BJ (cell line): ENCODE data around the gene IPO5. TPM values are rescaled to one million over a fixed set of nuclear protein-coding genes. Genes with fewer than 3 reads are reported as not detected.

Experiments used
- CTCF ChIA-PET: fragments of 350-600 bp; formaldehyde crosslinking; extraction: SDS; loops from one replicate; lab custom pipeline; 2021; ENCODE audit warnings: antibody characterized with exemption, inconsistent platforms; lab: Yijun Ruan, JAX
- POLR2A ChIA-PET: fragments of 300-600 bp; sonication (Branson Sonifier 250); formaldehyde crosslinking; extraction: SDS; loops from one replicate; lab custom pipeline; 2021; ENCODE audit warnings: antibody characterized with exemption; lab: Charles Lee
- DNase-seq: peaks from one replicate; pipeline ENCODE4 v3.0.0-alpha.2; 2011; ENCODE audit warnings: low read depth
- H3K27me3 ChIP-seq: 2 replicates; pipeline ENCODE4 v1.6.0; 2011; ENCODE audit warnings: low read length; ENCODE audit not compliant: control insufficient read depth, insufficient read depth
- H3K36me3 ChIP-seq: 2 replicates; pipeline ENCODE4 v1.5.1; 2011; ENCODE audit warnings: low read length; ENCODE audit not compliant: control insufficient read depth, insufficient read depth
- H3K4me3 ChIP-seq: 2 replicates; pipeline ENCODE4 v1.5.1; 2011; ENCODE audit warnings: low read depth, mild to moderate bottlenecking, control low read depth, low read length
- polyA plus RNA-seq: library from polyadenylated mRNA; depleted of rRNA; stranded (reverse); fragments of >200 nt; gene quantifications from 2 replicates; pipeline ENCODE4 v1.2.3, GENCODE V29; 2011
- TF ChIP-seq, protein P1 (sequence below): IDR thresholded peaks from 2 replicates; pipeline ENCODE4 v1.5.1; 2011; ENCODE audit warnings: low read depth, mild to moderate bottlenecking, control low read depth, inconsistent platforms, low read length, moderate library complexity; ENCODE audit not compliant: insufficient read depth

IPO5 gene
- polyA plus RNA-seq, 1 experiment, result 137 TPM

DNA sequence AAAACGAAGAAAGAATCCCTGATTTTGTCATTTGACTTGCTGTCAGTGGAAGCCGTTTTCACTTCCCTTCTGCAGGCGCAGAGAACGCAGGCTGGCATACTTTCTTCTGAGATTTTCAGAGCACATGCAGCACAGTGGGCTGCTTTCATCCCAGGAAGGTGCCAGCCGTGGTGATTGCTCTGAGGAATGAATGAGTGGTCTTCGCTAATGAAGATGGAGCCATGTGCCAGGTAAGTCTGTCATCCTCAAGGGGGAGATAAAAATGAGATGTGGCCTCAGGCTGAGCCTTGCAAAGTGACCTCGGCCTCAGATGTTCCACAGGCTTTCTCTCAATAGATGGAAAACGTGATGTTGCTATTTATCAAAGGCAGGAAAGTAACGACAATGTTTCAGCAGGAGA lies 94.8 kb downstream of the IPO5 start:
- DNase-seq, result no peak
- POLR2A ChIA-PET, result no interaction called here
- no peaks in the 10 kb centered on the region for H3K36me3 ChIP-seq
- no peaks in the 10 kb centered on the region for H3K27me3 ChIP-seq
- CTCF ChIA-PET, result no interaction called here
- TF ChIP-seq, protein P1, sequence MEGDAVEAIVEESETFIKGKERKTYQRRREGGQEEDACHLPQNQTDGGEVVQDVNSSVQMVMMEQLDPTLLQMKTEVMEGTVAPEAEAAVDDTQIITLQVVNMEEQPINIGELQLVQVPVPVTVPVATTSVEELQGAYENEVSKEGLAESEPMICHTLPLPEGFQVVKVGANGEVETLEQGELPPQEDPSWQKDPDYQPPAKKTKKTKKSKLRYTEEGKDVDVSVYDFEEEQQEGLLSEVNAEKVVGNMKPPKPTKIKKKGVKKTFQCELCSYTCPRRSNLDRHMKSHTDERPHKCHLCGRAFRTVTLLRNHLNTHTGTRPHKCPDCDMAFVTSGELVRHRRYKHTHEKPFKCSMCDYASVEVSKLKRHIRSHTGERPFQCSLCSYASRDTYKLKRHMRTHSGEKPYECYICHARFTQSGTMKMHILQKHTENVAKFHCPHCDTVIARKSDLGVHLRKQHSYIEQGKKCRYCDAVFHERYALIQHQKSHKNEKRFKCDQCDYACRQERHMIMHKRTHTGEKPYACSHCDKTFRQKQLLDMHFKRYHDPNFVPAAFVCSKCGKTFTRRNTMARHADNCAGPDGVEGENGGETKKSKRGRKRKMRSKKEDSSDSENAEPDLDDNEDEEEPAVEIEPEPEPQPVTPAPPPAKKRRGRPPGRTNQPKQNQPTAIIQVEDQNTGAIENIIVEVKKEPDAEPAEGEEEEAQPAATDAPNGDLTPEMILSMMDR, result no peak
- no peak overlapping the region for H3K4me3 ChIP-seq

DNA sequence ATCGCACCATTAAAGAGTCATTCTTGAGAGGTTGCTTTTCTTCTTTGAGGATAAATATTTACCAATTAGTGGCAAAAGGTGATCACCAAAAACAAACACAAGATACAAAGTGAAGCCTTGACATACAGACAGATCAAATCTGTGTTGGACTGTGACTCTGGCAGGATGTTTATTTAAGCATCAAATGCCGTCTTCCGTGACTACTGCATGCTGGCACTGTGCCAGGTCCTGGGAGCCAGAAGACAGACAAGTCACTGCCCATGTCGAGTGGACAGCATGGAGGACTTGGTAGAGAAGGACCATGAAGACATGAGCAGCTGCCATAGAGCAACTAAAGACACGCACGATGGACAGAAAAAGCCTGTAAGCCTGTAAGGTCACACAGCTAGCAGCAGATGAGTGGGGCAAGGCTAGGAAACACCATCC lies 96.6 kb downstream of the IPO5 start:
- DNase-seq, result no peak
- Histone ChIP-seq H3K4me3 (no peak overlapping the region), H3K36me3 (no peaks in the 10 kb centered on the region), H3K27me3 (peaks cover 2% of the 10 kb centered on the region; the same call in 1 of the 2 replicates)
- TF ChIP-seq, protein P1, result no peak
- ChIA-PET POLR2A (no interaction called here), CTCF (no interaction called here)

DNA sequence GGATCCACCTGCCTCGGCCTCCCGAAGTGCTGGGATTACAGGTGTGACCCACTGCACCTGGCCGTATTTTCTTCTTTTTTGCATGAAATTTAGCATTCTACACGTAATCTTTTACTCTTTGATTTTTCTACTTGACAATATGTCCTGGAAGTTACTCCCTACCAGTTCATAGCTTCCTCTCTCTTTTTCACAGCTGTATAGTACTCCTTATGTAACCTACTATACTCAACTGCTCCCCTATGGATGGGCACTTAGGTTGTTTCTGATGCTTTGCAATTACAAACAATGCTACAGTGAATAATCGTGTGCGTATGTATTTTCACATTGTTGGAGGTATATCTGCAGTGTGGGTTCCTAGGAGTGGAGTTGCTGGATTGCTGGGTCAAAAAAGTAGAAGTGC lies 98.9 kb downstream of the IPO5 start:
- POLR2A ChIA-PET, result no interaction called here
- DNase-seq, result no peak
- no peak overlapping the region for H3K4me3 ChIP-seq
- no peaks in the 10 kb centered on the region for H3K36me3 ChIP-seq
- TF ChIP-seq, protein P1, result no peak
- CTCF ChIA-PET, result interaction anchor here (0.6 to 1.1 kb wide), 2 partner anchors 31 to 52 kb away, joined by 3 to 4 read pairs; no protein-coding TSS in a partner anchor
- peaks cover 4% of the 10 kb centered on the region for H3K27me3 ChIP-seq

DNA sequence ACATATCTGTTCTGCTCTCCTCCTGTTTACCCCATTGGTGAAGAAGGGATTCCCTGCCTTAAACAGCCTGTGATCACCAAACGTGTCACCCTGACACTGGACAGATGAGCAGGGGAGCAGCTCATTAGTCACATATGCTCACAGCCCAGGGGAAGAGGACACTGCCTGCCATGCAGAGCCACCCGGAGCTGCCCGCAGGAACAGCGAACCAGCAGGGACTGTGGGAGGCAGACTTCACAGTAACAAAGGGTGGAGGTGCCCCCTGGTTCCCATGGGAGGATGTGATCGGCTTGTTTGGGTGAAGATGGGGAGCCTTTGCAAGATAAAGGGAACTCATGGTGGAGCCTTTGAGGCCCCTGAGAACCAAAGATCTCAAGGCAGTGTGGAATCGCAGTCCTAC lies 100.8 kb downstream of the IPO5 start:
- DNase-seq, result no peak
- Histone ChIP-seq H3K27me3 (peaks cover 4% of the 10 kb centered on the region), H3K4me3 (no peak overlapping the region), H3K36me3 (no peaks in the 10 kb centered on the region)
- ChIA-PET POLR2A (interaction anchor here (0.7 kb wide), 1 partner anchor 32 kb away, joined by 3 read pairs; no protein-coding TSS in a partner anchor), CTCF (interaction anchor here (0.9 kb wide), 1 partner anchor 10 kb away, joined by 3 read pairs; no protein-coding TSS in a partner anchor)
- TF ChIP-seq, protein P1, result no peak

DNA sequence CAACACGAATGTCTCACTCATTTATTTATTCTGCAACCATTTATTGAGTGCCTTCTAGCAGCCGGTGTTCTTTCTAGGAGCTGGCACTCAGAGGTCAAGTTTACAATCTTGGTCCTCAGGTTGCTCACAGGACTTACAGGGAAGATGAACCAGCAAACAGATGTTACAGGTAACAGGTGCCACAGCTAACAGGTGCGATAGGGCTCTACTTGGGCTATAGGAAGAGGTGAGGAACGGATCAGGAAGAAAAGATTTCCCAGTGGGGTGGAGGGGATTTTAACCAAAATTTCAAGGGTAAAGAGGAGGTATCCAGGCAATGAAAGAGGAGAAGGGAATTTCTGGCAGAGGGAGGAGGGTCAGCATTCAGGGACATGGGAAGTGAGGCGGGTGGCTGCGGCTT lies 102.1 kb downstream of the IPO5 start:
- H3K27me3 ChIP-seq, result peaks cover 4% of the 10 kb centered on the region
- ChIA-PET POLR2A (no interaction called here), CTCF (no interaction called here)
- DNase-seq, result no peak
- H3K36me3 ChIP-seq, result no peaks in the 10 kb centered on the region
- no peak overlapping the region for H3K4me3 ChIP-seq
- TF ChIP-seq, protein P1, result no peak
